NCI-H748 treated with DMSO at 0.1 percent for 48 hours (cell line): ENCODE measurements around the gene CD14.
"Not testable (repeated sequence)": the region's sequence is repeated elsewhere in the genome, so short reads cannot be mapped to it uniquely, and the experiment has no call there.

Source experiments
- DNase-seq: peaks from one replicate; lab custom pipeline; 2025; lab: John Stamatoyannopoulos, UW

The CD14 gene

DNA sequence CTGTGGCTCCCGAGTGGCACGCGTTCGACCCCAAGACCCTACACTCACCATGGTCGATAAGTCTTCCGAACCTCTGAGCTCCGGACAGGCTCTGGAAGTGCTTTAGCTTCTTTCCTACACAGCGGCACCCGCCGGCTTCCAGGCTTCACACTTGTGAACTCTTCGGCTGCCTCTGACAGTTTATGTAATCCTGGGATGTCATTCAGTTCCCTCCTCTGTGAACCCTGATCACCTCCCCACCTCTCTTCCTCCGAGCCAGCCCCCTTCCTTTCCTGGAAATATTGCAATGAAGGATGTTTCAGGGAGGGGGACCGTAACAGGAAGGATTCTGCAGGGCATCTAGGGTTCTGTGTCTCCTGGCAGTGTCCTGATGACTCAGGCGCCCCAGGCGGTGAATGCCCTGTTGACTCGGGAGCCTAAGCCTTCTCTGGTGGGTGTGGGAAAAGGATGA, at the start of gene CD14:
Gene CD14, minus strand, starts transcription at position 155 of the 451 bp plus-strand sequence. Its CDS starts 104 bp downstream, at position 51.
- DNase-seq: no peak

DNA sequence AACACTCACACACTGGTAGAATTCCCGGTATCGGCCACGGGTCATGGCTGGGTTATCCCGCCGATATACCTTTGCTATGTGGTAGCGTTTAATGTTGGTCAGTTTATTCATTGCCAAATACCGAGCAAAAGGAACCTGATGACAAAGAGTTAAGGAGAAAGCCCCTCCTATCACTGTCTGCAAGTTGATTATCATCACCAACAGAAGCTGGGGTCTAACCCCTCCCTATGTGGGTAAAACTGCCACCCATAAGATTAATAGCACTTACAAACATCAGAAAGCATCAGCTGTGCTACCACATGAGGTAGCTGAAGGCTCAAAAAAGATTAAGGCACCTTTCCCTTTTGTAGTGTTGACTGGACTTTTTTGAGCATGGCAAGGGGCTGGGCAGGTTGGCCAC, 46.0 kb upstream of the CD14 start:
- no peak for DNase-seq

- DNase-seq: no peak
Observed at GRCh38 chr5:140677947-140678346, 45.0 kb upstream of the CD14 start.

GRCh38 chr5:140674629-140675028, 41.7 kb upstream of the CD14 start:
- no peak for DNase-seq

GRCh38 chr5:140674211-140674610, 41.2 kb upstream of the CD14 start:
- no peak for DNase-seq

DNA sequence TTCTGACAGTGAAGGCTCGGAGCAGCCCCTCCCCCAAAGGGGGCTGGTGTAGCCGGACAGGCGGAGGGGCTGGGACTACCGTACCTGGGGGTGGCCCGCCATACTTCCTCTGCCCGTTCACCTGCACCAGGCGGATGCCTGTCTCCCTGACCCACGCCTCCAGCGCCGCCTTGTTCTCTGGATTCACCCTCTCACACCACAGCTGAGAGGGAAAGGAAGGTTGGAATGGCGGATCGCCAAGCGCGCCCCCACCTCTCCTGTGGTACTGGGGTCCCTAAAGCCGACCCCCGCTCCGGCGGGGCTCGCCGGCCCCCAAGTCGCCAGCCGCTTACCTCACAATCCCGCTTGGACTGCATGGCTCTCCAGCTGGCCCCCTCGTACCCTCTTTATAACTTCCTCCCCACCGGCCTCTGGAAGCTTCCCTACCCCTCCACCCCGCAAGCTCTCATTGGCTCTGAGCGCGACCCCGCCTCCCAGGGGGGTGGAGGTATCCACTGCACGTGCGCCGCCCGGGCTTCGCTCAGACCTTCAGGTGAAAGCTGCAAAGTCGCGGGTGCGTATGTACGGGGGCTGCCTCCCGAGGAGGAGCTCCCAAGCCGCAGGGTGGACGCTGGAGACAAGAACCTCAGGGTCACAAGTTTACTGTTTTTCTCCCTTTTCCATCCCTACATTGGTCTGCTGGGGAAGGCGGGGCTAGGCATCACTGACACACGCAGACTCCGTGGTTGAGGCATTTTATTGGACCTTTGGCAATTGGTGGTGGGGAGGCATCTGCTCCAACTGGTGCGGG, 40.4 kb upstream of the CD14 start, which contains the start of gene DND1:
Gene DND1, minus strand, starts transcription at position 390 of the 790 bp plus-strand sequence. Its CDS starts 34 bp downstream, at position 356.
- no peak for DNase-seq

GRCh38 chr5:140672455-140673186, 39.6 kb upstream of the CD14 start:
- no peak for DNase-seq

GRCh38 chr5:140671472-140672125, 38.6 kb upstream of the CD14 start:
- no peak for DNase-seq

- DNase-seq: not testable (repeated sequence)
Observed at GRCh38 chr5:140671035-140671434, 38.1 kb upstream of the CD14 start.

DNA sequence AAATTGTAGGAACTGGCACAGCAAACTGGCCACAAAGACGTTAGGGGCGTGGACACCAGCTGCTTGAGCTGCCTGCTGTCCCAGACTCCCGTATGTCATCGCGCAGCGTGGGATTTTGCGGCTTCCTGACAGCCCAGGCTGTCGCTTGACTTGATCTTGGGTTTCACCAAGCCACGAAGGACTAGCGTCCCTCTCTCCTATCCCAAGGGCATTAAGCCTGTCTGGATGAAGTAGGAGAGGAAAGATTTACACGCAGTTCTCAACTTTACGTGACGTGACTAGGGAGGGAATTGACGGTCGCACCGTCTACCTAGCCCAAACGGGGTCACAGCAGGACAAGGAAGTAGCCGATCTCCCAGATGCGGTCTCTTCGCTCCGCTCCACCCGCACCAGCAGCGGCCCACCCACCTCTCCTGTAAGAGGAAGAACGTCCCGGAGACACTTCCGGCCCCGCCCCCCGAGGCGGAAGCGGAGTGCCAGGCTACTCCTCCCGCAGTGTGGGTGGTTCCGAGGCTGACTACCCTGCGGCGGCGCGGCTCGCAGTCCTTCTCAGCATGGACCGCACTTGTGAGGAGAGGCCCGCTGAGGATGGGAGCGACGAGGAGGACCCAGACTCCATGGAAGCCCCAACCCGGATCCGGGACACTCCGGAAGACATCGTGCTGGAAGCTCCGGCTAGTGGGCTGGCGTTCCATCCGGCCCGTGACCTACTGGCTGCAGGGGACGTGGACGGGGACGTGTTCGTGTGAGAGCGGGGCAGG, 31.6 kb upstream of the CD14 start, which contains the start of gene WDR55:
Gene WDR55, plus strand, starts transcription at position 546 of the 761 bp plus-strand sequence. Its CDS starts 9 bp downstream, at position 555.
- peak; percentile 82 for DNase-seq

DNA sequence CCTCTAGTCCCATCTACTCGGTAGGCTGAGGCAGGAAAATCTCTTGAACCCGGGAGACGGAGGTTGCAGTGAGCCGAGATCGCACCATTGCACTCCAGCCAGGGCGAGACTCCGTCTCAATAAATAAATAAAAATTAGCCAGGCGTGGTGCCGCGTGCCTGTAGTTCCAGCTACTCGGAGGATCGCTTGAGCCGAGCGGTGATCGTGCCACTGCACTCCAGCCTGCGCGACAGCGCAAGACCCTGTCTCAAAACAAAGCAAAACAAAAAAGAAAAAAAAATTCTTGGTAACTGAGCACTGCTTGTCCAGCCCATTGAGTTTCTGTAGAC, 31.0 kb upstream of the CD14 start:
- no peak for DNase-seq

GRCh38 chr5:140660371-140660770, 27.4 kb upstream of the CD14 start:
- DNase-seq: not testable (repeated sequence)

GRCh38 chr5:140658870-140659269, 25.9 kb upstream of the CD14 start:
- no peak for DNase-seq

GRCh38 chr5:140647042-140647419, 14.1 kb upstream of the CD14 start:
- DNase-seq: no peak

GRCh38 chr5:140642718-140643117, 9.7 kb upstream of the CD14 start:
- DNase-seq: no peak

DNA sequence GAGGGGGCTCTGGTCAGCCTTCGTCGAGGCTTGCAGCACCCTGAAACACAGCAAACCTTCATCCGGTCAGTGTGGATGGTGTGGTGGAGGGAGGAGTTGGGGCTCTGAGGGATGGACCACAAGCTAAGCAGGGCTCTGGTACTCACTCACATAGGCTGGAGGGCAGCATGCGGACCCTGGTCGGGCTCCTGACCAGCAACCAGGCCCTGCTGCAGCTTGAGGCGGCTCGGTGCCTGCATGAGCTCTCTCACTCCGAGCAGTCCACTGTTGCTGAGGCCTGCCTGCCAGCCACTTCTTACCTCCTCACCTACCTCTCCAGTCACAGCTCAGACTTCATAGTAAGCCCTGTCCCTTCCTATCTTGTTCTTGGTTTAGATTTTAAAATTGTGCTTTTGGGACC, 8.7 kb upstream of the CD14 start:
- DNase-seq: no peak

DNA sequence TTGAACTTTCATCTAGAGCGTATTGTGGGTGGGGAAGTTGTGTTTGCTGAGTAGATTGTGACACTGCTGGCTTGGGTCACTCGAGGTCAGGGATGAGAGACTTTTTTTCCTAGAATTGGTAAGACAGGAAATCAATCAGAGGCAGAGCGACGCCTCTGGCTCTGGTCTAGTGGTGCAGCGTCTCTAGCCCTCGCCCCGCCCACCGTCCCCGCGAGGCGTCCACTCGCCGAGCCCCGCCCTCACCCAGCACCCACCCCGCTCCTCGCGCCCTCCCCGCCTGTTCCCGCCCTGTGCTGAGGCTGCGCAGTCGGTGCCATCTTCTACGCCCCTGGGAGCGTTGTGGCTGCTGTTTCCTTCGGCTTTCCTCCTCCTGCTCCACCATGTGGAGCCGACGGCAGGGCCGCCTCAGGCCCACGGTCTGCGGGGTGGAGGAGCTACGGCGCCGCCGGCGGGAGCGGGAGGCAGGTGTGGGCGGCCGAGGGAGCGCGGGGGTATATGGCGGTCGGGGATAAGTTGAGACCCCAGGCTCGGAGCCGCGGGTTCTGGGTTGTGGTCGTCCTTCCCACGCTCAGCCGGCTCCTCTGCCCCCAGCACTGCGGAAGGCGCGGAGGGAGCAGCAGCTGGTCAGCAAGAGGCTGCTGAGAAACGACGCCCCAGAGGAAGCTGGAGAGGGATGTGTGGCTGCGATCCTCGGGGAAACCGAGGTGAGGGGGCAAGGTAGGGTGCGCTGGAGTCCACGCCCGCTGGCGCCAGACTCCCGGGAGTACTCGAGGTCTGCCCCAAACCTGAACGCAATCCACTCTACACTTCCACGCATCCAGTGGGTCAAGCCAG, 6.4 kb upstream of the CD14 start, which contains the start of gene TMCO6:
Gene TMCO6, plus strand, starts transcription at position 304 of the 834 bp plus-strand sequence. Its CDS starts 77 bp downstream, at position 381.
- peak; percentile 91 for DNase-seq

DNA sequence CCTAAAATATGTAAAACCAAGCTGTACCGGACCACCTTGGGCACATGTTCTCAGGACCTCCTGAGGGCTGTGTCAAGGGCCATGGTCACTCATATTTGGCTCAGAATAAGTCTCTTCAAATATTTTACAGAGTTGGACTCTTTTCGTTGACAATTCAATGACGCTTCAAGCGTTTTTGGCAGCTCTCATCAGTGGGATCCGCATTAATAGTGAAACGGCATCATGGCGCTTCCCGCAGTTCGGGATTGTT, 5.8 kb upstream of the CD14 start:
- not testable (repeated sequence) for DNase-seq

DNA sequence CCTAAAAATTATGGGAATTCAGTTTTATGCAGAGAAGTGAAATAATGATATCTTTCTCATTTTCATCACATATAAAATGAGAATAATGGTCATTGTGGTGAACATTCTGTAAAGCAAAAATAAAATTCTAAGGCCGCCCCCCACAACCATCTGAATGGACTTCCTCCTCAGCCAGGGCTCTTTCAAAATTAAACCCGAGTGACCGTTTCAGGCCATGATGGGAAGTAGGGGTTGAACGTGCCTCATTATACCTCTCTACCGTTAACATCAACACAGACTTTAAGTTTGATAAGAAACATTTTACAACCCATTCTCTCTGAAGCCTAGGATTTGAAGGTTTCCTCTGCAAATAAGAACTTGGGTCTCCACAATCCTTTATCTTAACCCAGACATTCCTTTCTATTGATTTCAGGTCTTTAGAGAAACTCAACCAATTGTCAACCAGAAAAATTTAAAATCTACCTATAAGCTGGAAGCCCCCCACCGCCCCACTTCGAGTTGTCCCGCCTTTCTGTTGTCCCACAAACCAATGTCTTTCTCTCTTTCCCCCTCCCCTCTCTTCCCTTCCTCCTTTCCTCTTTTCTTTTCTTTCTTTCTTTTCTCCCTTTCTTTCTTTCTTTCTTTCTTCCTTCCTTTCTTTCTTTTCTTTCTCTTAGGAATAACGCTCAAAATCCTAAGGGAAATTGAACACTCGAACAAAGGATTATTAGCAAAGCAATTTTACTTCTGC, 4.6 kb upstream of the CD14 start:
- no peak for DNase-seq
